ENCODE data around the gene OSCAR.
A peak's percentile ranks its signal among the peaks of the same experiment; 100 is the strongest.

The OSCAR gene

GRCh38 chr19:54136864-54137698 is 36.5 kb upstream of the OSCAR start:
- Histone ChIP-seq H3K27ac (peak overlapping the region; percentile 99), H3K4me3 (peak overlapping the region; percentile 83 to 99), H3K36me3 (peaks cover 0 to 23% (median 4%) of the 10 kb centered on the region in 3 donors), H3K9me3 (no peaks in the 10 kb centered on the region), H3K4me1 (peaks cover 0 to 42% (median 34%) of the 10 kb centered on the region in 4 donors), H3K27me3 (no peaks in the 10 kb centered on the region)
- DNase-seq = peak; percentile 99 to 100
- TF ChIP-seq CTCF (IDR thresholded peaks at IDR 0.05) = peak in 1 of 2 experiments; percentile 20
- intact Hi-C loops (cut with DNase I; ENCODE audit: low total_unique reads) = loop anchor here (2.0 kb wide), 1 partner anchor 22 kb away; the partner anchor contains the start of gene LENG1

GRCh38 chr19:54136086-54136863 is 35.7 kb upstream of the OSCAR start:
- Histone ChIP-seq H3K27ac (peak overlapping the region; percentile 48 to 63), H3K9me3 (no peaks in the 10 kb centered on the region), H3K27me3 (no peaks in the 10 kb centered on the region), H3K36me3 (peaks cover 0 to 32% (median 5%) of the 10 kb centered on the region in 3 donors), H3K4me1 (peaks cover 0 to 40% (median 33%) of the 10 kb centered on the region in 4 donors), H3K4me3 (peak overlapping the region; percentile 36 to 52)
- TF ChIP-seq CTCF (IDR thresholded peaks at IDR 0.05) = no peak
- intact Hi-C loops (cut with DNase I; ENCODE audit: low total_unique reads) = loop anchor here (2.0 kb wide), 1 partner anchor 23 kb away; the partner anchor contains the start of gene LENG1
- DNase-seq = no peak

DNA sequence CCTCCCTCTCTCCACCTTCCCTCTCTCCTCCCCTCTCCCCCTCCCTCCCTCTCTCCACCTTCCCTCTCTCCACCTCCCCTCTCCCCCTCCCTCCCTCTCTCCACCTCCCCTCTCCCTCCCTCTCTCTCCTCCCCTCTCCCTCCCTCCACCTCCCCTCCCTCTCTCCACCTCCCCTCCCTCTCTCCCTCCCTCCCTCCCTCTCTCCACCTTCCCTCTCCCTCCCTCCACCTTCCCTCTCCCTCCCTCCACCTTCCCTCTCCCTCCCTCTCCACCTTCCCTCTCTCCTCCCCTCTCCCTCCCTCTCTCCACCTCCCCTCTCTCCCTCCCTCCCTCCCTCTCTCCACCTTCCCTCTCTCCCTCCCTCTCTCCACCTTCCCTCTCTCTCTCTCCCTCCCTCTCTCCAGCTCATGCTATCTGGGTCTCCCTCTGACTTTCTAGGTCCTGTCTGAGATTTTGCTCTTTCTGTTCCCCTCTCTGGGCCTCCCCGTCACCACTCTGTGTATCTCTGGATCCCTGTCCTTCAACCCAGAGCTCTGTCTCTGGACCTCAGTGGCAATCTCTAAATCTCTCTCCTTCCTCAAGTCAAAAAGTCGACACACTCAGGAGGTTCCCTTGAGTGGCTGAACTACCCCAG is 33.5 kb upstream of the OSCAR start:
- TF ChIP-seq CTCF (IDR thresholded peaks at IDR 0.05) = no peak
- H3K27ac ChIP-seq = no peak overlapping the region
- no peak for DNase-seq

DNA sequence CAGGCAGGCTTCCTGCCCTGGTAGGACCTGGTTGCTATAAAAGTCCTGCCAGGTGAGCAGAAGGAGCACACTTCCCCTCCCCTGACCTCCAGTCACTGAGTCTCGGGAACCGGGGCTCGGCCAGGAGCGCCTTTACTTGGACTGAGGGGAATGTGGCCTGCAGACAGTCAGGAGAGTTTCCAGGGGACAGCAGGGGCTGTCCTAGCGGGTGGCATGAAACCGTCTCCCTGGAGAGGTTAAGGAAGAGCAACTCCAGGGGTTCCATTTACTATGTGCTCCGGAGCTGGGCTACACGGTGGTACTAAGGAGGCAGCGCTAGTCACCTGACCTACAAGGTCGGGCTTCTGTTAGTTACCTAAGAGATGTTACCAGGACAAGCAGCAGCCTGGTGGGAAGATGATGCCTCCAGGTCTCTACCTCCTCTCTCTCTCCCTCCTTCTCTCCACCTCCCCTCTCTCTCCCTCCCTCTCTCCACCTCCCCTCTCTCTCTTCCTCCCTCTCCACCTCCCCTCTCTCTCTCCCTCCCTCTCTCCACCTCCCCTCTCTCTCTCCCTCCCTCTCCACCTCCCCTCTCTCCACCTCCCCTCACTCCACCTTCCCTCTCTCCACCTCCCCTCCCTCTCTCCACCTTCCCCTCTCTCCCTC is 32.8 kb upstream of the OSCAR start:
- Histone ChIP-seq H3K9me3 (no peaks in the 10 kb centered on the region), H3K4me1 (peaks cover 0 to 12% (median 10%) of the 10 kb centered on the region in 4 donors), H3K36me3 (peaks cover 14 to 48% (median 29%) of the 10 kb centered on the region in 3 donors), H3K27ac (no peak overlapping the region), H3K4me3 (no peak overlapping the region), H3K27me3 (no peaks in the 10 kb centered on the region)
- DNase-seq = no peak
- intact Hi-C loops (cut with DNase I; ENCODE audit: low total_unique reads) = no loop called here
- no peak for TF ChIP-seq CTCF (IDR thresholded peaks at IDR 0.05)

More for the DNA sequence above, 33.5 kb upstream of the OSCAR start:
- Histone ChIP-seq H3K9me3 (no peaks in the 10 kb centered on the region), H3K4me3 (no peak overlapping the region), H3K4me1 (peaks cover 0 to 18% (median 16%) of the 10 kb centered on the region in 4 donors), H3K27me3 (no peaks in the 10 kb centered on the region), H3K36me3 (peaks cover 7 to 42% (median 23%) of the 10 kb centered on the region in 3 donors)
- intact Hi-C loops (cut with DNase I; ENCODE audit: low total_unique reads) = no loop called here

- Histone ChIP-seq H3K27ac (no peak overlapping the region), H3K9me3 (no peaks in the 10 kb centered on the region), H3K4me3 (no peak overlapping the region), H3K27me3 (no peaks in the 10 kb centered on the region), H3K4me1 (no peaks in the 10 kb centered on the region), H3K36me3 (peaks cover 49 to 86% (median 68%) of the 10 kb centered on the region in 3 donors)
- TF ChIP-seq CTCF (IDR thresholded peaks at IDR 0.05) = no peak
- no peak for DNase-seq
- intact Hi-C loops (cut with DNase I; ENCODE audit: low total_unique reads) = no loop called here
These were observed 29.0 kb upstream of the OSCAR start for GRCh38 chr19:54129617-54129996.

All from tibial artery (tissue), 4 donors.